Loucy (cell line): ENCODE measurements around the gene KDM6A.

Experiments
- H2AFZ ChIP-seq: fragments of 200-600 bp; sonication (generic); 2 replicates; pipeline ENCODE4 v1.6.0; 2016; ENCODE audit warnings: antibody characterized with exemption, mild to moderate bottlenecking, low read length, moderate library complexity
- H3F3A ChIP-seq: fragments of 200-600 bp; 2 replicates; pipeline ENCODE4 v1.6.0; 2016; ENCODE audit warnings: antibody characterized with exemption, low read depth, mild to moderate bottlenecking
- H3K27me3 ChIP-seq: fragments of 200-600 bp; sonication (generic); 2 replicates; pipeline ENCODE4 v1.6.1; 2014; ENCODE audit warnings: low read length, mild to moderate bottlenecking; ENCODE audit not compliant: insufficient read depth, poor library complexity, severe bottlenecking
- H3K36me3 ChIP-seq: fragments of 200-600 bp; sonication (generic); 2 replicates; pipeline ENCODE4 v1.6.1; 2016; ENCODE audit warnings: low read length; ENCODE audit not compliant: insufficient read depth
- H3K4me1 ChIP-seq: fragments of 200-600 bp; sonication (generic); 2 replicates; pipeline ENCODE4 v1.5.1; 2014; ENCODE audit warnings: low read length, mild to moderate bottlenecking; ENCODE audit not compliant: insufficient read depth, poor library complexity, severe bottlenecking
- H3K4me2 ChIP-seq: fragments of 200-600 bp; sonication (generic); 2 replicates; pipeline ENCODE4 v1.6.0; 2014; ENCODE audit warnings: antibody characterized with exemption, low read length, low read depth, mild to moderate bottlenecking; ENCODE audit not compliant: poor library complexity, severe bottlenecking
- H3K4me3 ChIP-seq: fragments of 200-600 bp; sonication (generic); 2 replicates; pipeline ENCODE4 v1.5.1; 2014; ENCODE audit warnings: low read length, mild to moderate bottlenecking, mixed read lengths; ENCODE audit not compliant: poor library complexity, severe bottlenecking
- H3K79me2 ChIP-seq: fragments of 200-600 bp; sonication (generic); 2 replicates; pipeline ENCODE4 v1.6.1; 2014; ENCODE audit warnings: low read length; ENCODE audit not compliant: insufficient read depth
- H3K9ac ChIP-seq: fragments of 200-600 bp; sonication (generic); 2 replicates; pipeline ENCODE4 v1.6.0; 2014; ENCODE audit warnings: mild to moderate bottlenecking, low read depth, low read length, moderate library complexity; ENCODE audit not compliant: poor library complexity, severe bottlenecking
- H3K9me2 ChIP-seq: fragments of 200-600 bp; sonication (generic); replicated peaks from 2 replicates; pipeline ENCODE4 v1.6.1; 2016; ENCODE audit warnings: low read depth, low read length, mixed read lengths
- H3K9me3 ChIP-seq: fragments of 200-600 bp; sonication (generic); 2 replicates; pipeline ENCODE4 v1.6.1; 2014; ENCODE audit warnings: mild to moderate bottlenecking, antibody characterized with exemption, low read length, low read depth; ENCODE audit not compliant: insufficient read depth
- H4K20me1 ChIP-seq: fragments of 200-600 bp; sonication (generic); 2 replicates; pipeline ENCODE4 v1.6.0; 2014; ENCODE audit warnings: antibody characterized with exemption, low read length, mild to moderate bottlenecking; ENCODE audit not compliant: insufficient read depth, poor library complexity, severe bottlenecking
- EZH2phosphoT487 ChIP-seq: fragments of 200-600 bp; IDR thresholded peaks from 2 replicates; pipeline ENCODE4 v1.6.1; 2018; ENCODE audit warnings: antibody characterized with exemption, mild to moderate bottlenecking, moderate library complexity, borderline replicate concordance
- TF ChIP-seq, protein P1 (sequence below): fragments of 200-600 bp; sonication (generic); conservative IDR thresholded peaks from 2 replicates; pipeline ENCODE4 v1.5.1; 2014; ENCODE audit warnings: mild to moderate bottlenecking, antibody characterized with exemption, low read length

The KDM6A gene

DNA sequence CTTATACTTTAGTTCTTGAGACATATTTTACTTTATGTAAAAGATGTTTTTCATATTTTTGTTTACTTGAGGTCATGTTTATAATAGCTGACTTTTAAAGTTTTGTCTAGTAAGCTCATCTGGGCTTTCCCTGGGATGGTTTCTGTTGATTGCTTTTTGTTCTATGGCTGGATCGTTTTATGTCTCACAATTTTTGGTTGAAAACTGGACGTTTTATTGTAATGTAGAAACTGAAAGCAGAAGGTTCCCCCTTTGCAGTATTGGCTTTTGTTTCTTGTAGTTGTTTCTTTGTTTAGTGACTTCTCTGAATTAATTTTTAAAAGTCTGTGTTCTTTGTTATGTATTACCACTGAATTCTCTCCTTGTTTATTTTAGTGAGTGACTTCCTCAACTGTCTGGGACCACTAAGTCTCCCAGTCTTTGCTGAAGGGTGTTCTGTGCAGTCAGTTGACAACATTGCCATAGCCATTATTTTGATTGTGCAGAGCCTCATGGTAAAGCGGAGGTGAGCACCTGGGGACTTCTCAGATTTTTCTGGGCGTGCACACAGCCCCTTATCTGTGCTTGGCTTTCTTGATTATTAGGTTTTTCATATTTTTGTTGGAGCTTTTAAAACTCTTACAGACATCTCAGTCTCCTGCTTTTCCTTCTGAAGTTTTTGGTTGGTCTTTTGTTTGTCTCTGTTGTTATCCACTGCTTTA, 31.0 kb downstream of the KDM6A start:
- peaks cover 57% of the 10 kb centered on the region for H4K20me1 ChIP-seq
- no peak overlapping the region for H3K9ac ChIP-seq
- H3K4me3 ChIP-seq, result no peak overlapping the region
- H2AFZ ChIP-seq, result no peak overlapping the region
- TF ChIP-seq, protein P1, sequence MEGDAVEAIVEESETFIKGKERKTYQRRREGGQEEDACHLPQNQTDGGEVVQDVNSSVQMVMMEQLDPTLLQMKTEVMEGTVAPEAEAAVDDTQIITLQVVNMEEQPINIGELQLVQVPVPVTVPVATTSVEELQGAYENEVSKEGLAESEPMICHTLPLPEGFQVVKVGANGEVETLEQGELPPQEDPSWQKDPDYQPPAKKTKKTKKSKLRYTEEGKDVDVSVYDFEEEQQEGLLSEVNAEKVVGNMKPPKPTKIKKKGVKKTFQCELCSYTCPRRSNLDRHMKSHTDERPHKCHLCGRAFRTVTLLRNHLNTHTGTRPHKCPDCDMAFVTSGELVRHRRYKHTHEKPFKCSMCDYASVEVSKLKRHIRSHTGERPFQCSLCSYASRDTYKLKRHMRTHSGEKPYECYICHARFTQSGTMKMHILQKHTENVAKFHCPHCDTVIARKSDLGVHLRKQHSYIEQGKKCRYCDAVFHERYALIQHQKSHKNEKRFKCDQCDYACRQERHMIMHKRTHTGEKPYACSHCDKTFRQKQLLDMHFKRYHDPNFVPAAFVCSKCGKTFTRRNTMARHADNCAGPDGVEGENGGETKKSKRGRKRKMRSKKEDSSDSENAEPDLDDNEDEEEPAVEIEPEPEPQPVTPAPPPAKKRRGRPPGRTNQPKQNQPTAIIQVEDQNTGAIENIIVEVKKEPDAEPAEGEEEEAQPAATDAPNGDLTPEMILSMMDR, result no peak
- no peak for TF ChIP-seq EZH2phosphoT487
- peaks cover 10% of the 10 kb centered on the region for H3K4me1 ChIP-seq
- no peaks in the 10 kb centered on the region for H3F3A ChIP-seq
- H3K9me2 ChIP-seq, result no peaks in the 10 kb centered on the region
- H3K36me3 ChIP-seq, result no peaks in the 10 kb centered on the region
- no peaks in the 10 kb centered on the region for H3K27me3 ChIP-seq
- H3K9me3 ChIP-seq, result no peaks in the 10 kb centered on the region
- H3K4me2 ChIP-seq, result no peak overlapping the region
- H3K79me2 ChIP-seq, result peaks cover 98% of the 10 kb centered on the region

DNA sequence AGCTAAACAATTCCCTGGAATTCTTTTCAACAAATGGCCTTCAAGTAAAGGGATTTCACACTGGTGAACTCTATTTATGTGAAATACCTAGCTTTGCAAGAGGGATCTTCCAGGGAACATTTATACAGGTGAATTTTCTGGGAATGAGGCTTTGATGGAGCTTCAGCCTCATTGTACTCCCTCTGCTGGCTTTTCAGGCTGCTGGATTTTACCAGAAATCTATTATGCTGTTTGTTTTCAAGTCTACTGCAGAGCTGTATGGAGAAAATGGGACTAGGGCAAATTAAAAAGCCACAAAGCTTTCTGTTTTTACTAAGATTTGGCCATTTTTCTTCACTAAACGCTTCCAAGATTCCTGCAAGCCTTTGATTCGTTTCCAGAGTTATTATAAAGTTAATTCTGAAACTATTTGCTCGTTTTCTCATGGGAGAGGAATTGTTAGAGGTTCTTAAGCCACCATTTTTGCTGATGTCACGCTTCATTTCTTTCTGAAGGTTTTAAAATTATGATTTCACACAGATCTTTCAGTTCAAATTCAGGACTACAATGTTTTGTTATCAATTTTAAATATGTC, 31.6 kb downstream of the KDM6A start:
- Histone ChIP-seq H3K36me3 (no peaks in the 10 kb centered on the region), H3K9me2 (no peaks in the 10 kb centered on the region), H3K4me3 (no peak overlapping the region), H2AFZ (no peak overlapping the region), H3K79me2 (peaks cover 98% of the 10 kb centered on the region), H3K27me3 (no peaks in the 10 kb centered on the region), H4K20me1 (peaks cover 58% of the 10 kb centered on the region), H3K4me1 (peaks cover 10% of the 10 kb centered on the region), H3F3A (no peaks in the 10 kb centered on the region), H3K9me3 (no peaks in the 10 kb centered on the region), H3K9ac (no peak overlapping the region), H3K4me2 (no peak overlapping the region)
- TF ChIP-seq EZH2phosphoT487, result no peak
- TF ChIP-seq, protein P1, result no peak

DNA sequence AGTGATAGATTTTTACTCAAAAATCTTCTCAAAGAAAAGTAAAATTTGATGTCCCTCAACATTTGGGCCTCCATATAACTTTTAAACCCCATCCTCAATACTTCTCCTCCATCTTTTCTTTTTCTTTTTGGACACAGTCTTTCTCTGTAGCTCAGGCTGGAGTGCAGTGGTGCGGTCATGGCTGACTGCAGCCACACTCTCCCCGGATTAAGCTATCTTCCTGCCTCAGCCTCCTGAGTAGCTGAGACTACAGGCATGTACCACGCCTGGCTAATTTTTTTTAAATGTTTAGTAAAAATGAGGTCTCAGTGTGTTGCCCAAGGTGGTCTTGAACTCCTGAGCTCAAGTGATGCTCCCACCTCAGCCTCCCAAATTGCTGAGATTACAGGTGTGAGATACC, 33.1 kb downstream of the KDM6A start:
- no peaks in the 10 kb centered on the region for H3F3A ChIP-seq
- H4K20me1 ChIP-seq, result peaks cover 51% of the 10 kb centered on the region
- H3K79me2 ChIP-seq, result peaks cover 90% of the 10 kb centered on the region
- H3K4me3 ChIP-seq, result no peak overlapping the region
- H3K9me3 ChIP-seq, result no peaks in the 10 kb centered on the region
- H3K9ac ChIP-seq, result no peak overlapping the region
- H2AFZ ChIP-seq, result no peak overlapping the region
- no peaks in the 10 kb centered on the region for H3K9me2 ChIP-seq
- peaks cover 10% of the 10 kb centered on the region for H3K4me1 ChIP-seq
- H3K4me2 ChIP-seq, result no peak overlapping the region
- no peaks in the 10 kb centered on the region for H3K27me3 ChIP-seq
- TF ChIP-seq, protein P1, result no peak
- no peak for TF ChIP-seq EZH2phosphoT487
- H3K36me3 ChIP-seq, result no peaks in the 10 kb centered on the region
